Fibroblast of skin of left biceps (primary cell): Measurements from ENCODE around the gene SLIT3.

Experiments used
- DNase-seq, 2 experiments: peaks; one replicate each; pipeline ENCODE4 v3.0.0-alpha.2; 2013; ENCODE audit warnings: low read depth in 2 of 2

SLIT3 gene

GRCh38 chr5:168995024-168995423, 305.9 kb downstream of the SLIT3 start:
- DNase-seq: no peak

- no peak for DNase-seq
Measured at GRCh38 chr5:168992687-168993086, 308.3 kb downstream of the SLIT3 start.

GRCh38 chr5:168992016-168992415, 308.9 kb downstream of the SLIT3 start:
- DNase-seq: no peak

- DNase-seq: no peak
Measured at GRCh38 chr5:168991311-168991710, 309.6 kb downstream of the SLIT3 start.

- DNase-seq: no peak
Measured at GRCh38 chr5:168990679-168991078, 310.3 kb downstream of the SLIT3 start.

GRCh38 chr5:168989731-168990505, 311.0 kb downstream of the SLIT3 start:
- no peak for DNase-seq

GRCh38 chr5:168988699-168989098, 312.2 kb downstream of the SLIT3 start:
- no peak for DNase-seq

- DNase-seq: peak; percentile 26 to 38
Measured at GRCh38 chr5:168987543-168988300, 313.2 kb downstream of the SLIT3 start.

- DNase-seq: no peak
Measured at GRCh38 chr5:168985454-168985853, 315.5 kb downstream of the SLIT3 start.

GRCh38 chr5:168984135-168984675, 316.7 kb downstream of the SLIT3 start:
- no peak for DNase-seq

- DNase-seq: no peak
Measured at GRCh38 chr5:168979135-168979534, 321.8 kb downstream of the SLIT3 start.

- no peak for DNase-seq
Measured at GRCh38 chr5:168978500-168978899, 322.4 kb downstream of the SLIT3 start.

- peak; percentile 40 to 42 for DNase-seq
Measured at GRCh38 chr5:168978015-168978414, 322.9 kb downstream of the SLIT3 start.

GRCh38 chr5:168976311-168976970, 324.5 kb downstream of the SLIT3 start:
- peak; percentile 80 to 84 for DNase-seq

- DNase-seq: no peak
Measured at GRCh38 chr5:168975331-168975730, 325.6 kb downstream of the SLIT3 start.

- no peak for DNase-seq
Measured at GRCh38 chr5:168974082-168974481, 326.9 kb downstream of the SLIT3 start.

GRCh38 chr5:168972731-168973130, 328.2 kb downstream of the SLIT3 start:
- DNase-seq: no peak

- DNase-seq: no peak
Measured at GRCh38 chr5:168971100-168971499, 329.8 kb downstream of the SLIT3 start.

- no peak for DNase-seq
Measured at GRCh38 chr5:168969326-168969886, 331.5 kb downstream of the SLIT3 start.

GRCh38 chr5:168967882-168968620, 332.9 kb downstream of the SLIT3 start:
- no peak for DNase-seq

GRCh38 chr5:168965638-168966037, 335.3 kb downstream of the SLIT3 start:
- no peak for DNase-seq
